GM18505 (cell line): ENCODE data around the gene PKP1.

Source experiments
- ATAC-seq: cut with Tn5 transposase; IDR thresholded peaks from one replicate; pipeline ENCODE4 v1.9.1; 2021; ENCODE audit not compliant: unreplicated experiment
- POLR2A ChIP-seq: IDR thresholded peaks from 4 replicates; pipeline ENCODE4 v1.6.1; 2011; ENCODE audit warnings: borderline replicate concordance; ENCODE audit not compliant: insufficient read depth, insufficient read length; ENCODE audit errors: extremely low read depth

The PKP1 gene

DNA sequence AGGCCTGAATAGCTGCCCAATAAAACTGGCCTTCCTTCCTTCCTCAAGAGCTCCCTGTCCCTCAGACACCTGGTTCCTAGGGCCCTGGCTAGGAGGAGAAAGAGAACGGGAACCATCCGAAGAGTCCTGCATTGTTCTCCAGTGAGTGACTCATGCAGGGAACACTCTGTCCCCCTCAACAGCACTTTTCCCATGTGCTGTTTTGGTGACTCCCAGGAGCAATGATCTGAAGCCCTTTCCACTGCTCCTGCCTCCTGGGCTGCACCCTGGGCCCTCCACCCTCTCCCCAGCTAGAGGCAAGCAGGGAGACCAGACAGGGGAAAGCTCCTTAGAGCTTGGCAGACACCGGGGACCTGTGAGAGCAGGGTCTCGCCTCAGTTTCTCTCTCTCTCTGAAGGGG lies 75.3 kb downstream of the PKP1 start:
- no peak for ATAC-seq
- no peak for TF ChIP-seq POLR2A

DNA sequence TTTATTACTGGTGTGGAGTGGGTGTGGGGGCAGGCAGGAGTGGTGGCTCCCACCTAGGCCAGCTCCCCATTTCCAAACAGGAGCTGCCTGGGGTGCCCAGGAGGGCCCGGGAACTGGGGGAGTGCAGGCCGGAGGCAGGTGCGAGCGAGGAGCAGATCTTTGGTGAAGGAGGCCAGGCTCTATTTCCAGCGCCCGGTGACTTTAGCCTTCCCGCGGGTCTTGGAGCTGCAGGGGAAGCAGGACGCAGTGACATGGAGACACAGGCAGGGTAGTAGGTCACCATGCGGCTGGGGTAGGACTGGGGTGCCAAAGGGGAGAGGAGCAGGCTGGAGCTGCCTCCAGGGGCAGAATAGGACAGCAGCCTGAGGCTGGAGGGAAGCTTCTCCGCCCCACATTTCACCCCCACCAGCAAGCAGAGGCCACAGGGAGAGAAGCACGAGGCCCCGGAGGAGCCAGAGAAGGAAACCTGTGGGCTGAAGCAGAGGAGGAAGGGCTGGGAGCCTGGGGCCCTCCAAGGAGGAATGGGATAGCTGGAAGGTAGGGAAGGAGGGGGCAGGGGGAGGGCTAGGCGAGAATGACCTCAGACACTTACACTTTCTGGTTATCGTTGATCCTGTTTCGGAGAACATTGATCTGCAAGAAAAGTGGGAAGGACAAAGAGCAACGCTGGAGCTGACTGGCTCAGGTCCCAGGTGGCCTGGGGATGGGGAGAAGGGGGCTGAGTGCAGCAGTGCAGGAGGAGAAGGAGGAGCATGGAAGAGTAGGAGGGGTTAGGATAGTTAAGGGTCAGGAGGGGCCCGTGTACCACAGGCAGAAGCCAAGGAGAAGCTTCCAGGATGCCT lies 75.9 kb downstream of the PKP1 start:
- no peak for ATAC-seq

DNA sequence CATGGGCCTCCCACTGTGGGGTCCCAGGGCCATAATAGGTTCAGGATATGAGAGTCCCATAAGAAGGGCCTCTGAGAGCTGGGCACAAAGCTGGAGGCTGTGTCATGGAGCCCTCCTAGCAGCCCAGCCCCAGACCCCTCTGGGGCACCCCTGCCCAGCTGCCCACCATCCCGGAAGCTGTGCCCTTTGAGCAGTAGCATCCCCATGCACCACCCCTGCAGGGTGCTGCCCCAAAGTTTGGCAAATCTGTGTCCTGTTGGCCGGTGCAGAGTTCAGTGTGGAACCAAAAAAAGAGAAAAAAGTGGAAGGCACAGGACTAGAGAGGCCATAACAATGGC lies 76.5 kb downstream of the PKP1 start:
- ATAC-seq: no peak
- no peak for TF ChIP-seq POLR2A

More for the DNA sequence above, 75.9 kb downstream of the PKP1 start:
- no peak for TF ChIP-seq POLR2A

DNA sequence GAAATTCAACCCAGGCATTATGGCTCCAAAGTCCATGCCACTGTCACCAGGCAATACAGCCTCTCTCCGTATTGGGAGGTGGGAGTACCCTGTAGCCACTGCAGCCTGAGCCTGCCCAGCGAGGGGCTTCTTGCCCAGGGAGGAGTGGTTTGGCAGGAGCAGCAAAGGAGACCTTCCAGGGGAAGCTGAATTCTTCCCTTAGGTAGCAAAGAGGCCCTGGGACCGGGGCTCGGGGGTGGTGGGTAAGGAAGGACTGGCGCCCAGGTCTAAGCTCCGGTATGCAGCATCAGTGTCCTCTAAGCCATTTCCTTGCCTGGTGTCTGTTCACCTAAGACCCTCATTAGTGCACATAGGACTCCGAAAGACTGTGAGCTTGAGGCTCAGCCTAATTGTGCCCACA lies 77.2 kb downstream of the PKP1 start:
- no peak for TF ChIP-seq POLR2A
- no peak for ATAC-seq

DNA sequence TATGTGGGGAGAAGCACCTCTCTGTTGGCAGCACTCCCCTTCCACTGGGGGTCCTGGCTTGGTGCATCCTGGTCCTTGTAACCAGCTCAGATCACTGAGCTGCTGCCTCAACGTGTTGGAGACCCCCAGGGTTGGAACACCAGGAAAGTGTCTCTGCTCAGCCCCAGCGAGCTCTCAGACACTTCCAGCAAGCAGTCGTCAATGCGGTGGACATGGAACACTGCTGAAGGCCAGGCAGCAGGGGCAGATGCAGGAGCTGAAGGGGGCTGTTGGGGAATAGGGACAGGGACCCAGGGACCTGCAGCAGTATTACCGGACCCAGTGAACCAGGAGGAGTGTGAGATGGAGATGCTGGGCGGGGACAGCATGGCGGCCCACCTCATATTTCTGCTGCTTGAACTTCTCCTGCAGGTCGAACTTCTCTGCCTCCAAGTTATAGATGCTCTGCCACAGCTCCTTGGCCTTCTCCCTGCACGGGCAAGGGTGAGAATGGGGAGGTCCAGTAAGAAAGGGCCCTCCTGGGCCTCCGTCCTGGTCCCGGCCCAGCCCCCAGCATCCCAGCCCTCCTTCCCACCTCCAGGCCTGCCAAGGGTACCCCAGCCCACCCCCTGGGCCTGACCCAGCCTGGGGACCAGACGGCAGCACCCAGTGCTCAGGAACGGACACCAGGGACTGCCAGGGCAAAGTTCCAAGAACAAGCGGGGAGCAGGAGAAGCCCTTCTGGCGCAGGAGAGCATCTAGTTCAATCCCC lies 77.8 kb downstream of the PKP1 start:
- no peak for ATAC-seq

DNA sequence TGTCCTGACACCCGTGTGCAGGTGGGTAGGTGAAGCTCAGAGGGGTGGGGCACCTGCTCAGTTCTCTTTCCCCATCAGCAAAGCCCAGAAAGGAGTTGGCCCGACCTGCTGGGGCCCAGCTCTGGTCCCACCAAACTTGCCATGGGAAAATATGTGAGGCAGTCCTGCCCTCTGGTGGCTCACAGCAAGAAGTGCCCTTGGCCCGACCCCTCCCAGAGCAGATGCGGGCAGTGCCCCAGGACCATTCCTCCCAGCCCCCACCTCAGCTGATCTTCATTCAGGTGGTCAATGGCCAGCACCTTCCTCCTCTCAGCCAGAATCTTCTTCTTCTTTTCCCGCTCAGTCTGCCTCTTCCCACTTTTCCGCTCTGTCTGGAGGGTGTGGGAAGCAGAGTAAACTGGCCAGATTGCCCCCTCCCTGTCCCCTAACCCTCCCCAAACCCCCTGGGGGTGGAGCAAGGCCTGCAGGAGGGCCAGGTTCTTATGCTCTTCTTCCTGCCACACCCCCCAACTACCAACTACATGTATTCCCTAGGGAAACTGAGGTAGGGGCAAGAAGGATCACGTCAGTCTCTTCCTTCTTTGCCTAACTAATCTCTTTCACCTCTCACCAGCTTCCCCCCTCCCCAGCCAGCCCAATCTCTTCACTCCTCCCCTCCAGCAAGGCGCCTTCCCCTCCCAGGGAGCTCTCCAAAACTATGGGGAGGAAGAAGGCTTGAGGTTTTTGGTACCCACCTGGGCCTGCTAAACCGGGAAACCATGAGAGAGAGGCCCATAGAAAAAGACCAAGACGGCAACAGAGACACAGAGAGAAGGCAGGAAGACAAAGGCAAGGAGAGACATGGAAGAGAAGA lies 78.6 kb downstream of the PKP1 start:
- ATAC-seq: no peak
- TF ChIP-seq POLR2A: no peak

More for the DNA sequence above, 77.8 kb downstream of the PKP1 start:
- TF ChIP-seq POLR2A: no peak

DNA sequence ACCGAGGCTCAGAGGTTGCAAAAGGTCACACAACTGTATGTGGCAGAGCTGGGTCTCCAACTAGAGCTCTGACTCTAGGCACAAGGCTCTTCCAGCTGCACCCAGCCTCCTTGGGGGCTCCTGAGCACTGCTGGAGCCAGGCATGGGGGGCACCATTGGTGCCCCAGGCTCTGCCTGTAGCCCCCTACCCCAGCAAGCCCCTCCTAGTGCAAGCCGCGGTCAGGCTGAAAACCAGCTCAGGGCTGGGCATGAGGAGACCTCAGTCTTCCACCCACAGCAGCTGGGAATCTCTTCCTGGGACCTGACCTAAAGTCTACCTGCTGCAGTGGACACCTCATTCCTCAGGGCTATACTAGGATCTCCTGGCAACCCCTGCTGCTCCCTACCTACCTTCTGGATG lies 79.6 kb downstream of the PKP1 start:
- no peak for TF ChIP-seq POLR2A
- no peak for ATAC-seq

DNA sequence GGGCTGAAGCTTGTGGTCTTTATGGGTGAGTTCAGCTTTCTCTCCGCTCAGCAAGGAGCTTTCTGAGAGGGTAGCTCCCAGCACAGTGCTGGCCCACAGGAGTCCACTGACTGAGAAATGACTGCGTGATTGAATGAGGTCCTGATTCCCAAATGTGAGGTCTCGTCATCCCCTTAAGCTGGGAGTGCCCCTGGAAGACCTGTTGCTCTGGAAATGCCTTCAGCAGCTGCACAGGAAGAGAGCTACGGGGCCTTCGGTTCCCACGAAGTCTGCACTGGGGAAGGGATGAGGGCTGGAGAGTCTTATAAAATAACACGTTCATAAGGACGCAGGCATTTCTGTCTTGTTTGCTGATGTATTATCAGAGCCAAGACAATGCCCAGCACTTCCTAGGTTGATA lies 80.2 kb downstream of the PKP1 start:
- no peak for ATAC-seq
- no peak for TF ChIP-seq POLR2A

DNA sequence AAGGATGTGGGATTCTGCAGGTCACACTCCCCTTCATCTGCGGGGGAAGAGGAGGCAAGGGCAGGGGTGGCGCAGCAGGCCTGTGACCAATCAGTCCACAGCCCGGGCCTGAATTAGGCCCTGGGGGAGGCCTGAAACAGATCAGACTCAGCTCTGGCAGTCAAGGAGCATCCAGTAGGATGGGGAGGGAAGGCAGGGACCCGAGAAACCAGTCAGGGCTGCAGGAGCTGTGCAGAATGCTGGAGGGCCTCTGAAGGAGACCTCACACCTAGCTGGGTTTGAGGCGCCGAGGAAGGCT lies 81.5 kb downstream of the PKP1 start:
- no peak for TF ChIP-seq POLR2A

DNA sequence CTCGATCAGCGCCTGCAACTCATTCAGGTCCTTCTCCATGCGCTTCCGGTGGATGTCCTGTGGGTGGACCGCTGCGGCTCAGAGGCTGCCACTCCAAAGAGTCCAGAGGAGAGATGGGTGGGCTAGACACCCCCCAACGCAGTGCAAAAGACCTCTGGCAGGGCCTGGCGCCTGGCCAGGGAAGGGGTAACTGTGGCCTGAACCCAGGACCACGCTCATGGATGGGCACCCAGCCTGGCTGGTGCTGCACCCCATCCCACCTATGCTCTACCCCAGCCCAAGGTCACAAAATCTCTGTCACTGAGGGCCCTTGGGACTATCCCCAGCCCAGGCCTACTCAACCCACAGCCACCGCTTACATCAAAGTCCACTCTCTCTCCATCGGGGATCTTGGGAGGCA lies 81.9 kb downstream of the PKP1 start:
- no peak for ATAC-seq
- TF ChIP-seq POLR2A: no peak

More for the DNA sequence above, 81.5 kb downstream of the PKP1 start:
- no peak for ATAC-seq

DNA sequence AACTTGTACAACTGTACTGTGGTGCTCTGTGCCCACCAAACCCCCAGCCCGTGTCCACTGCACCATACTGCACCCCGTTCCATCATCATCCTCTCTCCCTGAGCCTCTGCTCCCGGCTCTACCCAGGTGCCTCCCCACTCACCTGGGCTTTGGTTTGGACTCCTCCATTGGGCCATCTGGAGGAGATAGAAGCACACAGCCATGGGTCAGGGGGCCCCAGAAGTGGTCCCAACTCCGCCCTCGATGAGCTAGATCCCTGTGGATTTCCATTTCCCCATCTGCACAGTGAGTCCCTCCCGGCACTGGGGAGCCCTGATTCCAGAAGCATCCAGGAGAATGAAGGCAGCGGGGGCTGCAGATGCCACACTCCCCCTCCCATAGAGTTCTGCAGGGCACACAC lies 83.4 kb downstream of the PKP1 start:
- ATAC-seq: no peak
- TF ChIP-seq POLR2A: no peak

DNA sequence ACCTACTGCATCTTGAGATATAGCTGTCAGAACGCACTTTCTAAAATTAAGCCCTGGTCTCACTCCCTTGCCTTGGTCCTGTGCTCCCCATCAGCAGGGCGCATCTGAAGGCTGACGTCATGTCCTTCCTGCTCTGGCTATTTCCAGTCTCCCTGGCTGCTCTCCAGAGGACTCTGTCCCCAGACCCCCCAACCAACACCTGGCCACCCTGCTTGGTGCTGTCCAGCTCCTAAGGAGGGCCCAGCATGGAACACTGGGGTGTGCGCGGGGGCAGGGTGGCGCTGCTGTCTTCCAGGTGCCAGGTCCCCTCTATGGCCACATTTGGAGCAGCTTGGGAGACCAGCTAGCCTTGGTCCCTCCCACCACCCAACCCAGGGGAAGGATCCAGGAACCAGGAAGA lies 85.9 kb downstream of the PKP1 start:
- ATAC-seq: no peak
- TF ChIP-seq POLR2A: no peak

DNA sequence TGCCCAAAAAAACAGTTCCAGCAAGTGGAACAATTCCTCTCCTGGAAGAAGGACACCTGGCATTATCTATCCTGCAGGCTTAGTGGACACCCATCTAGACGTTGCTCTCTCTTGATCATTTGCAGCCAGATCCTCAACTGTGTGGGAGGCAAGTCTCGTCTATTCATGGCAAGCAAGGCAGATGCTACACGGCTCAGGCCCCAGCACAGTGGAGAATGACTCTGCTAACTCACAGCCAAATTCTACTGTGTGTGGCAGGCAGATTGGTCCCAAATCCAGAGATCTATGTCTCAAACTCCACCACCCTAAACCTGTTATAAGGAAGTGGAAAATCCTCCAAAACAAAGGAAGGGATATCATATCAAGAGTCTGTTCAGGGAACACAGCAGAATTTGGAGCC lies 87.2 kb downstream of the PKP1 start:
- ATAC-seq: no peak
- TF ChIP-seq POLR2A: no peak
